Muscle layer of colon (tissue), 2 donors: ENCODE measurements around the gene ADARB2.

Source experiments
- H3K27ac ChIP-seq: one replicate; pipeline ENCODE4 v1.7.0; 2013; ENCODE audit warnings: low read depth, mild to moderate bottlenecking, low read length, moderate library complexity
- H3K27me3 ChIP-seq, 2 donors: one replicate each; pipeline ENCODE4 v1.7.0; 2013; ENCODE audit warnings: low read length in 2 of 2, mild to moderate bottlenecking in 2 of 2; ENCODE audit not compliant: insufficient read depth in 2 of 2, control insufficient read depth in 1 of 2
- H3K36me3 ChIP-seq: one replicate; pipeline ENCODE4 v1.7.0; 2013; ENCODE audit warnings: mild to moderate bottlenecking, low read length; ENCODE audit not compliant: insufficient read depth
- H3K4me1 ChIP-seq: one replicate; pipeline ENCODE4 v1.7.0; 2013; ENCODE audit warnings: mild to moderate bottlenecking, low read length; ENCODE audit not compliant: insufficient read depth
- H3K4me3 ChIP-seq, 2 donors: one replicate each; pipeline ENCODE4 v1.7.0; 2013; ENCODE audit warnings: low read length in 2 of 2, low read depth in 1 of 2, mild to moderate bottlenecking in 1 of 2, moderate library complexity in 1 of 2
- H3K9ac ChIP-seq: one replicate; pipeline ENCODE4 v1.7.0; 2013; ENCODE audit warnings: low read length
- H3K9me3 ChIP-seq: one replicate; pipeline ENCODE4 v1.7.0; 2013; ENCODE audit warnings: mild to moderate bottlenecking, low read length
- donor health status: abdominal sarcoma.
- donor health status: Adenocarcinoma of cecum.

The ADARB2 gene

GRCh38 chr10:1367938-1368841 is 369.1 kb downstream of the ADARB2 start:
- Histone ChIP-seq H3K36me3 (no peaks in the 10 kb centered on the region), H3K27me3 (peaks cover 0 to 7% of the 10 kb centered on the region in 2 donors), H3K4me3 (no peak overlapping the region), H3K9ac (no peak overlapping the region), H3K4me1 (no peaks in the 10 kb centered on the region), H3K9me3 (no peaks in the 10 kb centered on the region), H3K27ac (no peak overlapping the region)

- H3K36me3 ChIP-seq = no peaks in the 10 kb centered on the region
- H3K27me3 ChIP-seq = peaks cover 0 to 16% of the 10 kb centered on the region in 2 donors
- no peak overlapping the region for H3K4me3 ChIP-seq
- no peaks in the 10 kb centered on the region for H3K4me1 ChIP-seq
- H3K9ac ChIP-seq = no peak overlapping the region
- H3K9me3 ChIP-seq = no peaks in the 10 kb centered on the region
- H3K27ac ChIP-seq = no peak overlapping the region
These were observed 370.4 kb downstream of the ADARB2 start for GRCh38 chr10:1366811-1367425.

GRCh38 chr10:1366322-1366691 is 371.0 kb downstream of the ADARB2 start:
- Histone ChIP-seq H3K9me3 (no peaks in the 10 kb centered on the region), H3K4me3 (no peak overlapping the region), H3K27me3 (peaks cover 0 to 16% of the 10 kb centered on the region in 2 donors), H3K36me3 (no peaks in the 10 kb centered on the region), H3K4me1 (no peaks in the 10 kb centered on the region), H3K9ac (no peak overlapping the region), H3K27ac (no peak overlapping the region)

GRCh38 chr10:1365540-1366321 is 371.6 kb downstream of the ADARB2 start:
- no peaks in the 10 kb centered on the region for H3K4me1 ChIP-seq
- H3K9me3 ChIP-seq = no peaks in the 10 kb centered on the region
- no peak overlapping the region for H3K9ac ChIP-seq
- no peak overlapping the region for H3K4me3 ChIP-seq
- no peak overlapping the region for H3K27ac ChIP-seq
- H3K36me3 ChIP-seq = no peaks in the 10 kb centered on the region
- peaks cover 0 to 16% of the 10 kb centered on the region in 2 donors for H3K27me3 ChIP-seq

- no peak overlapping the region for H3K27ac ChIP-seq
- no peaks in the 10 kb centered on the region for H3K9me3 ChIP-seq
- H3K9ac ChIP-seq = no peak overlapping the region
- H3K27me3 ChIP-seq = peaks cover 0 to 15% of the 10 kb centered on the region in 2 donors
- H3K36me3 ChIP-seq = no peaks in the 10 kb centered on the region
- H3K4me1 ChIP-seq = no peaks in the 10 kb centered on the region
- no peak overlapping the region for H3K4me3 ChIP-seq
These were observed 373.0 kb downstream of the ADARB2 start for GRCh38 chr10:1364151-1364910.

- Histone ChIP-seq H3K9me3 (no peaks in the 10 kb centered on the region), H3K27me3 (peaks cover 0 to 13% of the 10 kb centered on the region in 2 donors), H3K36me3 (no peaks in the 10 kb centered on the region), H3K4me3 (no peak overlapping the region), H3K4me1 (no peaks in the 10 kb centered on the region), H3K27ac (no peak overlapping the region), H3K9ac (no peak overlapping the region)
These were observed 373.7 kb downstream of the ADARB2 start for GRCh38 chr10:1363446-1364121.

- no peak overlapping the region for H3K9ac ChIP-seq
- H3K36me3 ChIP-seq = no peaks in the 10 kb centered on the region
- no peaks in the 10 kb centered on the region for H3K9me3 ChIP-seq
- no peaks in the 10 kb centered on the region for H3K4me1 ChIP-seq
- H3K27ac ChIP-seq = no peak overlapping the region
- peaks cover 0 to 13% of the 10 kb centered on the region in 2 donors for H3K27me3 ChIP-seq
- no peak overlapping the region for H3K4me3 ChIP-seq
These were observed 374.5 kb downstream of the ADARB2 start for GRCh38 chr10:1362589-1363445.

GRCh38 chr10:1361411-1362105 is 375.8 kb downstream of the ADARB2 start:
- H3K4me3 ChIP-seq = no peak overlapping the region
- H3K9ac ChIP-seq = no peak overlapping the region
- no peaks in the 10 kb centered on the region for H3K36me3 ChIP-seq
- H3K9me3 ChIP-seq = no peaks in the 10 kb centered on the region
- no peak overlapping the region for H3K27ac ChIP-seq
- H3K4me1 ChIP-seq = no peaks in the 10 kb centered on the region
- H3K27me3 ChIP-seq = peaks cover 0 to 13% of the 10 kb centered on the region in 2 donors

- H3K9ac ChIP-seq = no peak overlapping the region
- H3K27ac ChIP-seq = no peak overlapping the region
- H3K4me3 ChIP-seq = no peak overlapping the region
- peaks cover 0 to 13% of the 10 kb centered on the region in 2 donors for H3K27me3 ChIP-seq
- H3K9me3 ChIP-seq = no peaks in the 10 kb centered on the region
- H3K4me1 ChIP-seq = no peaks in the 10 kb centered on the region
- H3K36me3 ChIP-seq = no peaks in the 10 kb centered on the region
These were observed 376.7 kb downstream of the ADARB2 start for GRCh38 chr10:1360558-1361164.
